ENCODE measurements around the gene TNFRSF1A.

The TNFRSF1A gene

DNA sequence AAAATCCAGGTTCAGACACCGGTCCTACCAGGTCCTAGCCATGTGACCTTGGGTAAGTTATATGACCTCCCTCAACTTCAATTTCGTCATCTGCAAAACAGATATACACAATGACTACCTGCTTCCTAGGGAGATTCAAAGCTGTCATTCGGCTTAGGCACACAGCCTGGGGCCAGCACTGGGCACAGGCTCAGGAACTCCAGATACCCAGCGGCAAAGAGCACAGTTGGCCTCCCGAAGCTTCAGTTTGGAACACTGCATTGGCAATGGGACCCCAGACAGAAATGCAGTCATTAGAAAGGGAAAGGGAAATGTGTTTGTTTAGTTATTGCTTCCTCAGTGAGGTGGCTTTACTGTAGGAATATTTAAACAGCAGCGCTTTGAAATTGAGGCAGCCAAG, 20.0 kb downstream of the TNFRSF1A start:
- Mint-ChIP-seq H3K36me3 (ENCODE audit: low read depth) (no peaks in the 10 kb centered on the region), H3K27me3 (ENCODE audit: low read depth) (peaks cover 8% of the 10 kb centered on the region), H3K4me3 (no peak overlapping the region), H3K9me3 (no peaks in the 10 kb centered on the region), H3K27ac (peak overlapping the region; percentile 28 to 89 (median 54)), H3K4me1 (peaks cover 34% of the 10 kb centered on the region)
- TF ChIP-seq, protein P1, sequence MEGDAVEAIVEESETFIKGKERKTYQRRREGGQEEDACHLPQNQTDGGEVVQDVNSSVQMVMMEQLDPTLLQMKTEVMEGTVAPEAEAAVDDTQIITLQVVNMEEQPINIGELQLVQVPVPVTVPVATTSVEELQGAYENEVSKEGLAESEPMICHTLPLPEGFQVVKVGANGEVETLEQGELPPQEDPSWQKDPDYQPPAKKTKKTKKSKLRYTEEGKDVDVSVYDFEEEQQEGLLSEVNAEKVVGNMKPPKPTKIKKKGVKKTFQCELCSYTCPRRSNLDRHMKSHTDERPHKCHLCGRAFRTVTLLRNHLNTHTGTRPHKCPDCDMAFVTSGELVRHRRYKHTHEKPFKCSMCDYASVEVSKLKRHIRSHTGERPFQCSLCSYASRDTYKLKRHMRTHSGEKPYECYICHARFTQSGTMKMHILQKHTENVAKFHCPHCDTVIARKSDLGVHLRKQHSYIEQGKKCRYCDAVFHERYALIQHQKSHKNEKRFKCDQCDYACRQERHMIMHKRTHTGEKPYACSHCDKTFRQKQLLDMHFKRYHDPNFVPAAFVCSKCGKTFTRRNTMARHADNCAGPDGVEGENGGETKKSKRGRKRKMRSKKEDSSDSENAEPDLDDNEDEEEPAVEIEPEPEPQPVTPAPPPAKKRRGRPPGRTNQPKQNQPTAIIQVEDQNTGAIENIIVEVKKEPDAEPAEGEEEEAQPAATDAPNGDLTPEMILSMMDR (IDR thresholded peaks at IDR 0.05; ENCODE audit: unreplicated experiment in 3 of 3) = no peak

DNA sequence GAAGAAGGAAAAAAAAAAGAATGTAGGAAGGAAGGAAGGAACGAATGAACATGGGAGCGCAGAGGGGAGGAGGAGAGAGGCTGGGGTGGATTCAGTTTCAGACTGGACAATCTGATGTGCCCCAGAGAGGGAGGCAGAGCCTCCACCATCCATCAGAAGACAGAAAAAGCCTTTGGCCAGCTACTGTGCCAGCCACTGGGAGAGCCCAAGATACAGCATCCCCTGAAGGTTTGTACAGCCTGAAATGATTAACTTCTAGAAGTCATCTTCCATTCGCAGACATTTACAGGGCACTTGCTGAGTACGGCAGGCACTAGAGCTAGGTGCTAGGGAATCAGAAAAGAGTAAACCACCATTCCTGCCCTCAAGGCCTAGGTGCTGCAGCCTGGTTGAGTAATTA, 22.4 kb downstream of the TNFRSF1A start:
- Mint-ChIP-seq H3K4me3 (no peak overlapping the region), H3K9me3 (no peaks in the 10 kb centered on the region), H3K36me3 (ENCODE audit: low read depth) (no peaks in the 10 kb centered on the region), H3K4me1 (peaks cover 25% of the 10 kb centered on the region), H3K27me3 (ENCODE audit: low read depth) (peaks cover 9% of the 10 kb centered on the region), H3K27ac (peak overlapping the region in 1 of 3 experiments; percentile 18)
- TF ChIP-seq, protein P1 (IDR thresholded peaks at IDR 0.05; ENCODE audit: unreplicated experiment in 3 of 3) = no peak

DNA sequence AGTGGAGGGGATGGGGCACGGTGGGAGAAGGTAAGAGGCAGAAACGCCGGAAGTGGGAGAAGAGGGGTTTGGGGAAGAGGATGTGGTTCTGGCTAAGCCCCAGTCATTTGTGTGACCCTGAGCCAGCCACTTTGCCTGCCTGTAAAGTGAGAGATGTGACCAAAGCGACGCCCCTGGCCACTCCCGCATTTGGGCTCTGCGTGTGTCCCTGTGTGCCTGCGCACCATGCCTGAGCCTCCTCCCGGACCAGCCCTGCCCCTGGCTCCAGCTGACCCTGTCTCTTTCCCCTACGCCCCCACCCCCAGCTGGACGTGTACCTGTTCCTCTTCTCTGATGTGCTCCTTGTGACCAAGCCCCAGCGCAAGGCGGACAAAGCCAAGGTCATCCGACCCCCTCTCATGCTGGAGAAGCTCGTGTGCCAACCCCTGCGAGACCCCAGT, 23.4 kb downstream of the TNFRSF1A start:
- Mint-ChIP-seq H3K4me3 (no peak overlapping the region), H3K27ac (no peak overlapping the region)
- TF ChIP-seq, protein P1 (IDR thresholded peaks at IDR 0.05; ENCODE audit: unreplicated experiment in 3 of 3) = no peak

DNA sequence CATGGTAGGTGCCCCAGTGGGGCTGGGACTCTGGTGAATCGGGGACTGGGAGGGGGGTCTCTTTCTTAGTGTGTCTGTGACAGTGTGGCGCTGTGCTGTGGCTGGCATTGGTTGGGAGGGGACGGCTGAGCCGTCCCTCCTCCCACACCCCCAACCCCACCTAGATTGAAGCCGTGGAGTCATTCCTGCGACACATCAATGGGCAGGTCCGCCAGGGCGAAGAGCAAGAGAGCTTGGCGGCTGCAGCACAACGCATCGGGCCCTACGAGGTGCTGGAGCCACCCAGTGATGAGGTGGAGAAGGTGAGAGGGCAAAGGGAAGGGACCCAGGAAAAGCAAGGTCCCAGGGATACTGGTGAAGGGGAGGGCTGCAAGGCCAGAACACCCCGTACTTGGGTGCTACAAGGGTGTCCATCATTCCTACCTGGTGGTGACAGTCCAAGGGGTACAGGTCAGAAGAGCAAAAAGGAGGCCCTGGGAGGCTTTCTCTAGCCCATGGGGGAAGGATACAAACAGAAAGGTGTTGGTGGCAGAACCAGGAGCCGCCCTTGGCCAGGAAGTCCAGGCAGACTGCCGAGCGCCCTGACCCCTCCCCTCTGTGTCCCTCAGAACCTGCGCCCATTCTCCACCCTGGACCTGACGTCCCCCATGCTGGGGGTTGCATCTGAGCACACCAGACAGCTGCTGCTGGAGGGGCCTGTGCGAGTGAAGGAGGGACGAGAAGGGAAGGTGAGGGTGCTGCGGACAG, 24.0 kb downstream of the TNFRSF1A start:
- no peaks in the 10 kb centered on the region for H3K9me3 Mint-ChIP-seq
- H3K27ac Mint-ChIP-seq = peak overlapping the region in 1 of 3 experiments; percentile 78
- no peaks in the 10 kb centered on the region for H3K36me3 Mint-ChIP-seq (ENCODE audit: low read depth)
- H3K27me3 Mint-ChIP-seq (ENCODE audit: low read depth) = peaks cover 9% of the 10 kb centered on the region
- TF ChIP-seq, protein P1 (IDR thresholded peaks at IDR 0.05; ENCODE audit: unreplicated experiment in 3 of 3) = no peak
- H3K4me1 Mint-ChIP-seq = peaks cover 14% of the 10 kb centered on the region
- no peak overlapping the region for H3K4me3 Mint-ChIP-seq

More for the DNA sequence above, 23.4 kb downstream of the TNFRSF1A start:
- Mint-ChIP-seq H3K9me3 (no peaks in the 10 kb centered on the region), H3K4me1 (peaks cover 17% of the 10 kb centered on the region), H3K27me3 (ENCODE audit: low read depth) (peaks cover 9% of the 10 kb centered on the region), H3K36me3 (ENCODE audit: low read depth) (no peaks in the 10 kb centered on the region)

DNA sequence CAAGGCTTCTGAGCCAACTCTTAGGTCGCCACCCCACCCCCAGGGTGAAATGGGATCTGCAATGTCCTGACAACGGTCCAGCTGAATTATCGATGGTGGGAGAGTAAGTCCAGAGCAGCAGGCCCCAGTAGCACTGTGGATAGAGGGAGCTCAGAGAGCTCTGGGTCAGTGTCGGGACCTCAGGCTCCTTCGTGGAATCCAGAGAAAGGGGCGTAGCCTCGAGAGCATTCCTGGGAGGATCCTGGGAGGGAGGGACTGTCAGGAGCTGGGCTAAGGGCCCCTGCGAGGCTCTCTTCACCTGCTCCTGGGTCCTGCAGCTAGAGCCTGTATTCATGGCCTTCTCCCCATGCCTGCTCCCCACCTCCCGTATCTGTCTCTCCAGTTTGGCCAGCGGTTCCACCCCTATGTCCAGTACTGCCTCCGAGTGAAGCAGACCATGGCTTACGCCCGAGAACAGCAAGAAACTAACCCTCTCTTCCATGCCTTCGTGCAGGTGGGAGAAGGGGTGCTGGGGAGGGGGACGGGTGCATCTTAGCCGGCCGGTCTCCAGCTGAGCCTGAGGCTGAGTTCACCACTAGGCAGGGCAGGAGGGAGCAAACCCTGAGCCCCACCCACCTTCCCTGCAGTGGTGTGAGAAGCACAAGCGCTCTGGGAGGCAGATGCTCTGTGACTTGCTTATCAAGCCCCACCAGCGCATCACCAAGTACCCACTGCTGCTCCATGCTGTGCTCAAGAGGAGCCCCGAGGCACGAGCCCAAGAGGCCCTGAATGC, 24.8 kb downstream of the TNFRSF1A start:
- Mint-ChIP-seq H3K4me3 (no peak overlapping the region), H3K4me1 (peaks cover 16% of the 10 kb centered on the region), H3K9me3 (no peaks in the 10 kb centered on the region), H3K36me3 (ENCODE audit: low read depth) (no peaks in the 10 kb centered on the region), H3K27ac (no peak overlapping the region), H3K27me3 (ENCODE audit: low read depth) (peaks cover 9% of the 10 kb centered on the region)
- TF ChIP-seq, protein P1 (IDR thresholded peaks at IDR 0.05; ENCODE audit: unreplicated experiment in 3 of 3) = no peak
